HUDEP-2 (cell line): Measurements from ENCODE around the gene NES.
A peak's percentile ranks its signal among the peaks of the same experiment; 100 is the strongest.

ENCODE experiments used
- DNase-seq, 76 experiments: peaks; one replicate each; lab custom pipeline; 2025; ENCODE audit not compliant: unreplicated experiment in 76 of 76; lab: John Stamatoyannopoulos, UW

Gene NES

DNA sequence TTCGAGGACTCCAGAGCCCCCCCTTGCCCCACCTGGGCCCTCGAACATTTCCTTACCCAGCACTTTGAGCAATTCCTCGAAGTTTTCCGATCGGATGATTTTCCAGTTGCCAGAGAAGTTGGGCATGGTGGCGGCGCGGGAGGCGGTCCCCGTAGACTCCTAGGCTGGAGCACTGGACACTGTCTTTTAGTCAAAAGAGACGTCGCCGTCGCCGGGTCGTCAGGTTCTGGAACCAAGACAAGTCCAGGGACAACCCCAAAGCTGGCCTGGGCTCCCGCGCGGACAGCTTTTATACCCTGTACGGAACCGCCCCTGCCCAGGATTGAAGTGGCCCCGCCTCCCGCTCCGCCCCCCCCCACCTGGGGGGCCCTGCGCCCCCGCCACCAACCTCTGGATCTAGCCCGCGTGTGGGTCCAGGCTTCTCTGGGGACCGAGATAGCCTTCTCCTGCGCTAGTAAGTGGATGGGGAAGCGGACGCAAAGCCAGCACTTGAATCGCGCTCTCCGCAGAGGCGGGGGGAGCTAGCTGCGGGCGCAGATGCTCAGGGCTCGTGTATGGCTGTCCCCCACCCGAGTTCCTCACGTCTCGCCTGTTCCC is 28.2 kb upstream of the NES start, which contains the start of gene CRABP2:
CRABP2 (minus strand) TSS at position 263 of the 597 bp plus-strand sequence; CDS start at position 126, 137 bp downstream.
- DNase-seq = no peak

GRCh38 chr1:156704930-156705320 is 27.7 kb upstream of the NES start:
- no peak for DNase-seq

DNA sequence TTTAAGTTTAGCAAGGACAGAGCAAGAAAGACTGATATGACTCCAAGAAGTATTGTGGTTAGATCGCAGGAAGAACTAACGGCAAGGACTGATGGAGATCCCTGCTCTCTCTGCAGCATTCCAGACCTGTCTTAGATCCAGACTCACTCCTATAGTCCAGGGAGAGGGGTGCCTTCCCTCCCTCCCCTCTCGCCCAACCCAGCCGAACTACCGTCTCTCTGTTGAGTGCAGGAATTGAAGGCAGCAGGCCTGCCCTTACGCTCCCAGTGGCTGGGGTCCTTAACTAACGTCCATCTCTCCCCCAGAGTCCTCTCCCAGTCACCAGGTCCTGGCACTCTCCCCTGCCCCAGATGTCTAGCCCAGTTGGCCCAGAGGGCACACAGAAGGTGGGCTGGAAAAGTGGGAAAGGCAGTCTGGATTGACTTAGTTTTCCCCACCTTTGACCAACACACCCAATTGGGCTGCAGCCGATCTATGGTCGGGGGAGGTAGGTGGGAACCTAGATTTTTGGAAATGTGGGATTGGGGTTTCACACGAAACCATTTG is 27.0 kb upstream of the NES start:
- DNase-seq = no peak

DNA sequence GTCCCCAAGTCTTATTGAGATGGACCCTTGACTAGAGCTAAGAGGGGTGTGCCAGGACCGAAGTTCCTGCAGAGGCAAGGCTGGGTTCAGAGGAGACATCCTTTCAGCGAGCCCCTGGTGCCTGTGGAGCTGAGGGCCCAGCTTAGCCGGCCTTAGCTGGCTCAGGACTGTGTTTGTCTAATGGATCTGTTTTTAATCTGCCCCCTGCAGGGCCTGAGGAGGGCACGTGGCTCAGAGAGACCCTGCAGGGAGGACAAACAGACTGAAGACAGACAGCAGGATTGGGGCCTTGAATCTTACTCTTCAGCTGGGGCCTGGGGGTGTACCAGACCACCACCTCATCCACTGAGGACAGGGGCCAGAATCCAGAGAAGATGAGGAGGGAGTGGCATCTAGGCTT is 26.5 kb upstream of the NES start:
- DNase-seq = no peak

DNA sequence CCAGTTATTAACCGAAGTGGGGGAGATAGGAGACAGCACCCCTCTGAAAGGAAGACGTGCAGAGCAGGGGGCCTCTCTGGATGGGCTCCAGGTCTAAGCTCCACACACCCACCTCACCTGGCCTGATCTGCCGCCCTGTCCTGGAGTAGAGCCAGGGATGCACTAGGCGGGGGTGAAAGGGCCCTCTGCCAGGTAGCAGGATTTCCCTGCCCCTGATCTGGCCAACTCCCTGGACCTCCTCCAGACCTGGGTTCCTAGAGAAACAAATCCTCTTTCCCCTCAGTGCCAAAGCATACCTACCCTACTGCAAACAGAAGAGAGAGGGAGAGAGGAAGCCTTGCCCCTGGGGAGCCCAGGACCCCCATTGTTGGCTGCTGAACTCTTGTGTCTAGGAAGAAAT is 26.1 kb upstream of the NES start:
- DNase-seq = no peak

GRCh38 chr1:156700736-156701531 is 23.7 kb upstream of the NES start:
- no peak for DNase-seq

GRCh38 chr1:156698995-156699394 is 21.8 kb upstream of the NES start:
- DNase-seq = no peak

- DNase-seq = no peak
These were observed 20.3 kb upstream of the NES start for GRCh38 chr1:156697481-156697880.

- DNase-seq = no peak
These were observed 19.5 kb upstream of the NES start for GRCh38 chr1:156696755-156697154.

GRCh38 chr1:156694690-156694962 is 17.4 kb upstream of the NES start:
- no peak for DNase-seq

DNA sequence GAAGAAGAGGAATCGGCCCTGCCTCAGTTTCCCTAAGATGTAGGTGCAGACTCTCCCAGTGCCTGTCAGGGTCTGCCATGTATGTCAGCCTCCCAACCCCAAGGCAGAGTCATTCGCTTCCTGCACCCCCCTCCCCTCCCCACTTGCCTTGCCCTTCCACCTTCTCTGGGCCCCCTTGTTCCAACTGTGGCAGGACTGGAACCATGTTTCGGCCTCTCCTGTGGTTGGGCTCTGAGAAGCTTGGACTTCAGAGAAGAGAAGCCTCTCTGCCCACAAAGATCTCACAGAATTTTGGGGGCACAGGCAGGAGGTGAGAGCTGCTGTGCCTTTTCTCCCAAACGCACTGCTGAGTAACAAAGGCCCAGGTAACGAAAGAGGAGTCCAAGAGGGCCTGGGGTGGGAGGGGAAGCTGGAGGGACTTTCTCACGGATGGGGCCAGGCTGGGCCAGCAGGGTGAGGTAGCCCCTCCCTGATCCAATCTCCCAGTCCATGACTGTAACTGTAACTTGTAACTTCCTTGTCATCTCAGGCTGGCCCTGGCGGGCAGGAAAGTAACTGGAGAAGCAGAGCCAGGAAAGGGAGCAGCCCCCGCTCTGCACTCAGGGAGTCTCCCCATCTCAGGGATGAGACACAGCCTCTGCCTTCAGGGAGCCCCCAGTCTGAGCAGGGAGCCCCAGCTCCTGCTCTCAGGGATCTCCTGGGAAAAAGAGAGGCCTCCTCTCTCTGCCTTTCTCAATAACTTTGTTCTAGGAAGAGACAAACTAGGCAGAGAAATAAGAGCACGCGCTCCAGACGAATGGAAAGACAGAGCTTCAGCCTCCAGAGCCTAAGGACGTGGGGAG is 16.9 kb upstream of the NES start:
- no peak for DNase-seq

- peak in 7 of 76 experiments; percentile 12 to 27 (median 18) for DNase-seq
These were observed 16.0 kb upstream of the NES start for GRCh38 chr1:156692925-156693847.

DNA sequence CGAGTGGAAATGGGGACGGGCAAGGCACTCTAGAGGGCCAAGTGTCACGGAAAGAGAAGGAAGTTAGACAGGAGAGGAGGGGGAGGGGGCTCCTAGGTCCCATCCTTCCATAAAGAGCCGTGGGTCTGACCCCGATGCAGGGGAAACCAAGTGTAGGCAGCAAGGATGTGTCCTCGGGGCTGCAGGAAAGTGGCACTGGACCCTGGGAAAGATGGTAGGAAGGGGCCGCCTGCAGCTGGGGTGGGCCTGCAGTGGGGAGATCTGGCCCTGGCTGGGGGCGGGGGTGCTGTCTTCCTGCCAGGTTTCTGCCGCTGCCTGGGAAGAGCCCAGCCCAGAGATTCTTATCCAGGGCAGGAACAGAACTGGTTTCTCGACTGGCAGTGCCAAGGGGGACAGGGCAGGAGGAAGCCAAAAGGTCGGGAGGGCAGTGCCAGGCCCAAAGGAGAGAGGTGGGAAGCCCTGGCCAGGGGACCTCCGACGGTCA is 15.3 kb upstream of the NES start:
- DNase-seq = no peak

DNA sequence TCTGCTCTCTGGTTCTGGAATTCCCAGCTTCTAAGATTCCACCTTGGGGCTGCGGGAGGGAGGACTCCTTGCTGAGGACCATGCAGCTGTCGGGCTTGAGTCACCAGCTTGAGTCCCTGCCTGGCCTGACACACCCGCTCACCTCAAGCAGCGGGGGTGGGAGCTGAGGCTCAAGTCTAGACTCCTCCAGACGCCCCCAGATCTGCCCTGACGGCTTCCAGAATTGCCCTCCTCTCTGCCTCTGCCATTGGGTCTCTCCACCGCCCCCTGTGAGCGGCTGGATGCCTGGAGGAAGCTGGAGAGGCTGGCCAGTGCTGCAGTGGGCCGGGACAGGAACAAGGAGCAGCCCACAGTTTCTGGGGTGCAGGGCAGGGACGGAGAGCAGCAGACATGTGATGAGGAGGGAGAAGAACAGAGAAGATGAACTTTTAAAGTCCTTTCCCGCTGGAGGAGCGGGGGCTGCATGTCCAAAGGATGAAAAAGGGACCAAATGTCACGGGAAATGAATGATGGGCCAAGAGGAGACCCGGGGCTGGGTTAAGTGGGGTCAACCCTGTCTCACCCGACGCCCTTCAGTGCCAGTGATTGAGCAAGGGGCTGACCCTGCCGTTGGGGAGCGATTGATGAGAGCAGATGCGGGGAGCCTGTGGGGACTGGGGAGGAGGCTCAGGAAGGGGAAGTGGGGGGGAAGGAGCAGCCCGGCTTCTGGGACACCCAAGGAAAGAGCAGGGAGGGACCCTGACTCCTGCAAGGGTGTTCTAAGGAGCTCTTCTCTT is 14.6 kb upstream of the NES start:
- DNase-seq = peak in 3 of 76 experiments; percentile 8 to 20 (median 10)

DNA sequence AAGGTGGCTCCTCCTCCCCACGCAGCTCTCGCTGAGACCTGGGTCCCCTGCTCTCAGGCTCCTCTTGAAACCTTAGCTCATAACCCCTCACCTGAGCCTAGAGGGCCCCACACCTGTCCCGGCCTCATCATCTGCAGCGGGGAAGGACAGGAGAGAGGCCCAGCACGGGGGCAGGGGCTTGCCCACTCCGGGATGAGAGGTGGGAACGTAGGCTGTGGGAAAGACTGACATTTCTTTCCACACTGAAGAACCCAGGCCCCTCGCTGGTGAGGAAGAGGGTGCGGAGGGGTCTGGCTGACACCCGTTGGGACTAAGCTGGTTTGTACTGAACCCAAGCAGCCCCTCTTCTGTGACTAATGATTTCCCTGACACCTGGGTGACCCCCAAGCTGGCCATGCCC is 14.0 kb upstream of the NES start:
- no peak for DNase-seq

DNA sequence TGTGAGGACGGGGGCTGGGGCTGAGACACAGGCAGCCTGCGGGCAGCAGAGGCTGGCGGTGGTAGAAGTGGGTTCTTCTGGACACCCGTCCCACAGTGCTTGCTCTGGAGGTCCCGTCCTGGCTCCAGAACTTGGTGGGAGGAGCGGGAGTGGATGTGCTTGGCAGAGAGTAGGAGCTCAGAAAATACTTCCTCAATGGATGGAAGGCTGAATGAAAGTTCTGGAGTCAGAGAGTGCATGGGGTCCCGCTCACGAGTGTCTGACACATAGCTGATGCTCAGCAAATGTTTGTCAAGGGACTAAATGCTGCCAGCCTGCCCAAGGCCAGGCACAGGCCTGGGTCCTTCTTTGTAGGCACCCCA is 13.4 kb upstream of the NES start:
- DNase-seq = no peak

- DNase-seq = no peak
These were observed 12.9 kb upstream of the NES start for GRCh38 chr1:156689953-156690674.

GRCh38 chr1:156689035-156689952 is 12.1 kb upstream of the NES start:
- peak in 68 of 76 experiments; percentile 10 to 83 (median 61) for DNase-seq
